ENCODE data around the gene ARHGAP30.
A peak's percentile ranks its signal among the peaks of the same experiment; 100 is the strongest.
"Not testable (repeated sequence)": the region's sequence is repeated elsewhere in the genome, so short reads cannot be mapped to it uniquely, and the experiment has no call there.

The ARHGAP30 gene

GRCh38 chr1:161017756-161018630, 51.7 kb downstream of the ARHGAP30 start:
- no peak overlapping the region for H3K4me3 ChIP-seq (ENCODE audit: low read depth, low read length)
- H3K36me3 ChIP-seq (replicated peaks), result no peaks in the 10 kb centered on the region
- DNase-seq, result no peak
- no peak overlapping the region for H3K27ac ChIP-seq
- TF ChIP-seq CTCF (IDR thresholded peaks at IDR 0.05; ENCODE audit: low read depth, low read length, missing control alignments), result no peak
- in situ Hi-C loops (cut with HindIII; ENCODE audit: low pct_ligation_motif_present, low sequenced_read_pairs), result no loop called here
- peaks cover 9% of the 10 kb centered on the region for H3K27me3 ChIP-seq (replicated peaks)

- in situ Hi-C loops (cut with HindIII; ENCODE audit: low pct_ligation_motif_present, low sequenced_read_pairs); H3K27ac ChIP-seq; H3K27me3 ChIP-seq (replicated peaks); H3K4me3 ChIP-seq (ENCODE audit: low read depth, low read length); DNase-seq; H3K36me3 ChIP-seq (replicated peaks): not testable (repeated sequence)
These were observed 52.5 kb downstream of the ARHGAP30 start for GRCh38 chr1:161017181-161017580.

GRCh38 chr1:161016683-161017082, 53.0 kb downstream of the ARHGAP30 start:
- H3K27me3 ChIP-seq (replicated peaks); DNase-seq; H3K36me3 ChIP-seq (replicated peaks); in situ Hi-C loops (cut with HindIII; ENCODE audit: low pct_ligation_motif_present, low sequenced_read_pairs); H3K27ac ChIP-seq; H3K4me3 ChIP-seq (ENCODE audit: low read depth, low read length): not testable (repeated sequence)

- no peaks in the 10 kb centered on the region for H3K27me3 ChIP-seq (replicated peaks)
- no peak overlapping the region for H3K4me3 ChIP-seq (ENCODE audit: low read depth, low read length)
- in situ Hi-C loops (cut with HindIII; ENCODE audit: low pct_ligation_motif_present, low sequenced_read_pairs), result no loop called here
- H3K27ac ChIP-seq, result peak overlapping the region; percentile 3
- no peak for TF ChIP-seq CTCF (IDR thresholded peaks at IDR 0.05; ENCODE audit: low read depth, low read length, missing control alignments)
- peak; percentile 74 for DNase-seq
- H3K36me3 ChIP-seq (replicated peaks), result no peaks in the 10 kb centered on the region
These were observed 56.0 kb downstream of the ARHGAP30 start for GRCh38 chr1:161013488-161014230.

- TF ChIP-seq CTCF (IDR thresholded peaks at IDR 0.05; ENCODE audit: low read depth, low read length, missing control alignments), result no peak
- Histone ChIP-seq H3K36me3 (replicated peaks) (no peaks in the 10 kb centered on the region), H3K27me3 (replicated peaks) (no peaks in the 10 kb centered on the region), H3K4me3 (ENCODE audit: low read depth, low read length) (no peak overlapping the region), H3K27ac (peak overlapping the region; percentile 3)
- no peak for DNase-seq
- in situ Hi-C loops (cut with HindIII; ENCODE audit: low pct_ligation_motif_present, low sequenced_read_pairs), result no loop called here
These were observed 56.6 kb downstream of the ARHGAP30 start for GRCh38 chr1:161013131-161013487.

- no peak for TF ChIP-seq CTCF (IDR thresholded peaks at IDR 0.05; ENCODE audit: low read depth, low read length, missing control alignments)
These were observed 57.3 kb downstream of the ARHGAP30 start for GRCh38 chr1:161012420-161012819.

More at GRCh38 chr1:161012420-161012819, 57.3 kb downstream of the ARHGAP30 start:
- Histone ChIP-seq H3K27me3 (replicated peaks) (no peaks in the 10 kb centered on the region), H3K4me3 (ENCODE audit: low read depth, low read length) (no peak overlapping the region), H3K27ac (no peak overlapping the region), H3K36me3 (replicated peaks) (no peaks in the 10 kb centered on the region)
- DNase-seq, result no peak
- in situ Hi-C loops (cut with HindIII; ENCODE audit: low pct_ligation_motif_present, low sequenced_read_pairs), result no loop called here
